Activated T-helper 1 cell treated with anti-CD3 and anti-CD28 coated beads, Interleukin-12 subunit alpha, Interleukin-12 subunit beta, Interleukin-2, Interleukin-4 antibody, amounts not matched to agents 30 ng/mL and 10 ng/mL and 1 ng/mL, durations not matched to agents 14 hours and 24 hours and 36 hours (primary cell): Measurements from ENCODE around the gene HPN. TPM values are rescaled to one million over a fixed set of nuclear protein-coding genes. Genes with fewer than 3 reads are reported as not detected.
A peak's percentile ranks its signal among the peaks of the same experiment; 100 is the strongest.
"Not testable (repeated sequence)": the region's sequence is repeated elsewhere in the genome, so short reads cannot be mapped to it uniquely, and the experiment has no call there.

Experiments used
- DNase-seq: peaks from one replicate; pipeline ENCODE4 v3.0.0; 2021; ENCODE audit warnings: low spot score
- H3K27ac Mint-ChIP-seq: one replicate; pipeline ENCODE4 v1.8.0; 2021; ENCODE audit warnings: mild to moderate bottlenecking, mixed read lengths
- H3K27me3 Mint-ChIP-seq: one replicate; pipeline ENCODE4 v1.8.0; 2022; ENCODE audit warnings: mild to moderate bottlenecking, moderate library complexity, mixed read lengths; ENCODE audit not compliant: insufficient read depth
- H3K36me3 Mint-ChIP-seq: one replicate; pipeline ENCODE4 v1.8.0; 2021; ENCODE audit warnings: low read depth, mixed read lengths
- H3K4me1 Mint-ChIP-seq: one replicate; pipeline ENCODE4 v1.8.0; 2021; ENCODE audit warnings: low read depth, mixed read lengths
- H3K4me3 Mint-ChIP-seq: one replicate; pipeline ENCODE4 v1.8.0; 2021; ENCODE audit warnings: mild to moderate bottlenecking, moderate library complexity, mixed read lengths
- H3K9me3 Mint-ChIP-seq: one replicate; pipeline ENCODE4 v1.8.0; 2021; ENCODE audit warnings: mixed read lengths
- intact Hi-C: fragments of 100-400 bp; cut with micrococcal nuclease; formaldehyde crosslinking; loops from one replicate; pipeline ENCODE4 v1.15.1; 2024
- total RNA-seq: library from RNA; stranded (reverse); gene quantifications from 2 replicates; pipeline ENCODE4 v1.2.3, GENCODE V29; 2022

The HPN gene
- not detected in 2 replicates for total RNA-seq

GRCh38 chr19:35041548-35042055 is at the start of gene HPN:
Gene HPN (plus strand): TSS chr19:35041721. CDS start chr19:35042507, 786 bp downstream.
- Mint-ChIP-seq H3K9me3 (no peaks in the 10 kb centered on the region), H3K27ac (no peak within 1 kb of the TSS), H3K27me3 (peaks cover 16% of the 10 kb centered on the region), H3K4me3 (no peak within 1 kb of the TSS), H3K36me3 (no peaks in the 10 kb centered on the region), H3K4me1 (peaks cover 28% of the 10 kb centered on the region)
- intact Hi-C loops: no loop called here
- no peak for DNase-seq

- intact Hi-C loops, H3K36me3 Mint-ChIP-seq, H3K4me3 Mint-ChIP-seq, DNase-seq, H3K27ac Mint-ChIP-seq, H3K27me3 Mint-ChIP-seq: not testable (repeated sequence)
- H3K4me1 Mint-ChIP-seq: peaks cover 37% of the 10 kb centered on the region
- H3K9me3 Mint-ChIP-seq: peaks cover 14% of the 10 kb centered on the region
Observed at GRCh38 chr19:34992582-34992981, 48.9 kb upstream of the HPN start.

- Mint-ChIP-seq H3K27me3 (peaks cover 2% of the 10 kb centered on the region), H3K36me3 (peaks cover 4% of the 10 kb centered on the region), H3K4me3 (no peak overlapping the region), H3K4me1 (peaks cover 40% of the 10 kb centered on the region), H3K9me3 (peaks cover 14% of the 10 kb centered on the region), H3K27ac (no peak overlapping the region)
- DNase-seq: no peak
- intact Hi-C loops: no loop called here
Observed at GRCh38 chr19:34994286-34994642, 47.3 kb upstream of the HPN start.

DNA sequence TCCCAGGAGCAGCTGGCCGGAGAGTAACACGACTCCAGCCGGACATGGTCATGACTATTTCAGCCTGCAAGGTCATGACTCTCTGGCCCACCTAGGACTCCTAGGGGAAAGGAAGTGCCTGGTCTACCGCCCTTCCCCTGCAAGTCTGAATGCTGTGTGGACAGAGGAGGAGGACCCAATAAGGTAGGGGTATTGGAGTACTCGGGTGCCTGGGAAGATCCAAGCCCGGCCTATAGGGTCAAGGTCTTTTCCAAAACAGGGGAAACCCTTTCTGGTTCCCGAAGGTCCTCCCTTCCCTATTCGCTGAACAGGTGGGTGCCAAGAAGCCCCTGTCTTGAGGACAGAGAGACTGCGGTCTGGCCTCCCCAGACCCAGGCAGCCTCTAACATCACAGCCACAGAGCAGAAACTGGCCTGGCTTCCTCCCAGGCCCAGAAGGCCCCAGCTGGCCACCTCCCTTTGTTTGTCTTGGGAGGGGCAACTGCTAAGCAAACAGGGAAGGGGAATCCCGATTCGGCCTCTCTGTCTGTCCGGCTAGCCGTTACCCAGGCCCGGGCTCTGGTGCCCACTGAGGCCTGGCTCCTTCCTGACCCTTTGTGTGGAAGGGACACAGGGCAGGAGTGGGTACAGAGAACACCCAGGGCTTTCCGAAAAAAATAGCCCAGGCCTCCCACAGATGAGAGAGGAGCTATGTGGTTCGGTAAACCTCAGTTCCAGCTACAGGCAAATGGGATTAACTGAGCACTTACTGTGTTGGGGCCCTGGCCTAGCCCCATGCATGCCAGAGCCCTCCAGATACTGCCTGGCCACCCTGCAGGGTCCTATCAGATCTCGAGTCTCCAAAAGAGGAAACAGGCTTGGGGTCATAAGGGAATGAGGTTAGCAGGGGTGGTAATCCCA is 46.6 kb upstream of the HPN start:
- Mint-ChIP-seq H3K9me3 (peaks cover 14% of the 10 kb centered on the region), H3K4me3 (no peak overlapping the region), H3K27me3 (peaks cover 2% of the 10 kb centered on the region), H3K27ac (no peak overlapping the region), H3K4me1 (peaks cover 39% of the 10 kb centered on the region), H3K36me3 (peaks cover 4% of the 10 kb centered on the region)
- intact Hi-C loops: no loop called here
- DNase-seq: no peak

DNA sequence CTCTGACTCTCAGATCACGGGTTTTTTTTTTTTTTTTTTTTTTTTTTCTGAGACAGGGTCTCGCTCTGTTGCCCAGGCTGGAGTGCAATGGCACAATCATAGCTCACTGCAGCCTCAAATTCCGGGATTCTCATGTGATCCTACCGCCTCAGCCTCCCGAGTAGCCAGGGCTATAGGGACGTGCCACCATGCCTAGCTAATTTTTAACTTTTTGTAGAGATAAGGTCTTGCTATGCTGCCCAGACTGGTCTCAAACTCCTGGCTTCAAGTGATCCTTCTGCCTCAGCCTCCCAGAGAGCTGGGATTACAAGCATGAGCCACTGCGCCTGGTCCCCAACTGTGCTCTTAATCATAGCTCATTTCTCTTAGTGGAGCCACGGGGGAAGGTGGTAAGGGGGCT is 46.0 kb upstream of the HPN start:
- Mint-ChIP-seq H3K27ac (no peak overlapping the region), H3K4me1 (peaks cover 32% of the 10 kb centered on the region), H3K36me3 (peaks cover 1% of the 10 kb centered on the region), H3K9me3 (peaks cover 13% of the 10 kb centered on the region), H3K27me3 (no peaks in the 10 kb centered on the region), H3K4me3 (no peak overlapping the region)
- DNase-seq: no peak
- intact Hi-C loops: no loop called here

DNA sequence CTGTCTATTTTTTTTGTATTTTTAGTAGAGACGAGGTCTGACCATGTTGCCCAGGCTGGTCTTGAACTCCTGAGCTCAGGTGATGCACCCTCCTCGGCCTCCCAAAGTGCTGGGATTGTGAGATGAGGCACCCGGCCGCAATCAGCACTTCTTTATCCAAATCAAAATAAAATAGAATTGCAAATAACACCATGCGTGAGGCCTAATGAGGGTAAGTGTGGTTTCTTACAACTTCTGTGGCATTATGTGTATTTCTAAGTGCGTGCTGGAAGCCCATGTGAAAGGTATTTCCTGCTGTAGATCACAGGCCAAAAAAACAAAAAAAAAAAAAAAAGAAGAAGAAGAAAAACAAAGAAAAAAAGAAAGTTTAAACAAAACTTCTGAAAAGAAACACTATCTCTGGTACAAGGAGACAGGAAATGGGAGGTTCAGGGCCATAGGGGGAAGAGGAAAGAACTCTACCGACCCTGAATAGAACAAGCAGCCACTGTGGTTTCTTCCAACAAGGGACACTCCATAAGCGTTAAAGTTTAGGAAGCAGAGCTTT is 44.4 kb upstream of the HPN start:
- H3K4me1 Mint-ChIP-seq: peaks cover 35% of the 10 kb centered on the region
- H3K27me3 Mint-ChIP-seq: no peaks in the 10 kb centered on the region
- no peak for DNase-seq
- H3K9me3 Mint-ChIP-seq: no peaks in the 10 kb centered on the region
- H3K4me3 Mint-ChIP-seq: peak overlapping the region; percentile 64
- H3K27ac Mint-ChIP-seq: peak overlapping the region; percentile 86
- intact Hi-C loops: no loop called here
- peaks cover 9% of the 10 kb centered on the region for H3K36me3 Mint-ChIP-seq

DNA sequence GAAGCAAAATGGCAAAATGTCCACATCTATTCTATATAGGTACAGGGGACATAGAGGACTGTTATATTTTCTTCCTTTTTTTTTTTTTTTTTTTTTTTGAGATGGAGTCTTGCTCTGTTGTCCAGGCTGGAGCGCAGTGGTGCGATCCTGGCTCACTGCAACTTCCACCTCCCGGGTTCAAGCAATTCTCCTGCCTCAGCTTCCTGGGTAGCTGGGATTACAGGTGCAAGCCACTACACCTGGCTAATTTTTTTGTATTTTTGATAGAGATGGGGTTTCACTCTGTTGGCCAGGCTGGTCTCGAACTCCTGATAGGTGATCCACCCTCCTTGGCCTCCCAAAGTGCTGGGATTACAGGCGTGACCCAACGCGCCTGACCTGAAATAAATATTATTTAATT is 43.3 kb upstream of the HPN start:
- H3K27me3 Mint-ChIP-seq, intact Hi-C loops, H3K9me3 Mint-ChIP-seq, H3K4me3 Mint-ChIP-seq, DNase-seq: not testable (repeated sequence)
- H3K36me3 Mint-ChIP-seq: peaks cover 16% of the 10 kb centered on the region
- H3K4me1 Mint-ChIP-seq: peaks cover 46% of the 10 kb centered on the region
- H3K27ac Mint-ChIP-seq: peak overlapping the region; percentile 86

- H3K27ac Mint-ChIP-seq: peak overlapping the region; percentile 96
- H3K4me1 Mint-ChIP-seq: peaks cover 52% of the 10 kb centered on the region
- peaks cover 16% of the 10 kb centered on the region for H3K36me3 Mint-ChIP-seq
- intact Hi-C loops: no loop called here
- peak overlapping the region; percentile 86 for H3K4me3 Mint-ChIP-seq
- DNase-seq: no peak
- no peaks in the 10 kb centered on the region for H3K27me3 Mint-ChIP-seq
- no peaks in the 10 kb centered on the region for H3K9me3 Mint-ChIP-seq
Observed at GRCh38 chr19:34998777-34999497, 42.6 kb upstream of the HPN start.

DNA sequence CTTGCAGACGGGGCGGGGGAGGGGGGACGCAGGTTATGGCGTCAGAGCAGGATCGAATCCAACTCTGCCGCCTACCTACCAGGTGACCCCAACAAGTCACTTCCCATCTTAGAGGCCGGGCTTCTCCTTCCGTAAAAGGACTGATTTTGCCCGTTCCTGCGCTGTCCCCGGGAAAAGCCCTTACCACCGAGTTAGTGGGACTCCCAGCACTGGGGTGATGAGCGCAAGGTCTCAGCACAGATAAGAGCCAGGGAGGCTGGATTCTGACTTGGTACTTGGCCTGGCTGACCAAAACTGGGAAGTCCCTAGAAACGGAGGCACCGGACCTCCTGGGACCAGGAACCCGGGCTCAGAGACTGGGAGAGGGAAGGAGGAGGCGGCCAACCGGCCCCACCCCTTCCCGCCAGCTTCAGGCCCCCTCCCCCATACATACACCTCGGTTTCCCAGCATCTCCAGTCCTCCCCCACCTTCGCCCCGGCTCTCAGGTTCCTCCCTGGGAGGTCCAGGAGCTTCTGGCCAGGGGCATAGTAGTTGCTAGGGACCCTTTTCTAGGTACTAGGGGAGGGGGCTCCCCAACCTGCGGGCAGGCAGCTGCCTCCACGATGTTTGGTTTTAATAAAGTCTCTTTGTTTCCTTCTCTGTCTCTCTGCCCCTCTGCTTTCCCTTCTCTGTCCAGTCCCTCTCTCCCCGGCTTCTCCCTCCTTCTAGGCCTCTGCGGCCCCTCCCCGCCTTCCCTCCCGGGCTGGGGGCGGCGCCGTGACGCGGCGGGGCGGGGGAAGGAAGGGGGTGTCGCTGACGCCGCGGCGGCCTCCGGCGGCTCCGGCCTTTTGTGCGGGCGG is 41.8 kb upstream of the HPN start, which contains the start of gene GRAMD1A:
Gene GRAMD1A, plus strand, starts transcription at position 826 of the 840 bp plus-strand sequence. CDS start 156 bp downstream, outside the sequence.
- H3K36me3 Mint-ChIP-seq: peaks cover 16% of the 10 kb centered on the region
- H3K4me3 Mint-ChIP-seq: peak within 1 kb of the TSS; percentile 98
- no peaks in the 10 kb centered on the region for H3K27me3 Mint-ChIP-seq
- H3K4me1 Mint-ChIP-seq: peaks cover 59% of the 10 kb centered on the region
- peak; percentile 71 for DNase-seq
- peak within 1 kb of the TSS; percentile 96 for H3K27ac Mint-ChIP-seq
- no peaks in the 10 kb centered on the region for H3K9me3 Mint-ChIP-seq
- intact Hi-C loops: loop anchor here (1.0 to 5.0 kb wide), 5 partner anchors 9 to 267 kb away; partner anchors contain the start of genes ZNF181, ZNF599 and ZNF792

DNA sequence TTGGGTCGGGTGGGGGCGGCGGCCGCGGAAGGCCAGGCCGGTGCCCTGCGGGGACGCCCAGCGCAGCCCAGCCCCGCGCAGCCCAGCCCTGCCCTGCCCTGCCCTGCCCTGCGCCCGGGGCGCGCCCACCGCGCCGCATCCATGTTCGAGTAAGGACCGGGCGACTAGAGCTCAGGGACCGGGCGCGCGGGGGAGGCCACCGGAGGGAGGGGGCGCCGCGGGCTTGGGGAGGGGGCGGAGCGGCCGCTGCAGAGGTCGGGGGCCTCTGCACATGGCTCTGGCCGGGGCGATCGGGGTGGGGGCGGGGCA is 41.2 kb upstream of the HPN start:
- Mint-ChIP-seq H3K9me3 (no peaks in the 10 kb centered on the region), H3K27ac (no peak overlapping the region), H3K27me3 (no peaks in the 10 kb centered on the region), H3K4me1 (peaks cover 59% of the 10 kb centered on the region), H3K4me3 (no peak overlapping the region), H3K36me3 (peaks cover 16% of the 10 kb centered on the region)
- no peak for DNase-seq
- intact Hi-C loops: loop anchor here (1.0 to 5.0 kb wide), 5 partner anchors 10 to 268 kb away; partner anchors contain the start of genes ZNF181, ZNF599 and ZNF792

- Mint-ChIP-seq H3K4me1 (peaks cover 59% of the 10 kb centered on the region), H3K36me3 (peaks cover 20% of the 10 kb centered on the region), H3K9me3 (no peaks in the 10 kb centered on the region), H3K27me3 (no peaks in the 10 kb centered on the region), H3K4me3 (peak overlapping the region; percentile 98), H3K27ac (peak overlapping the region; percentile 95)
- intact Hi-C loops: loop anchor here (1.0 to 5.0 kb wide), 5 partner anchors 11 to 269 kb away; partner anchors contain the start of genes ZNF181, ZNF599 and ZNF792
- peak; percentile 44 for DNase-seq
Observed at GRCh38 chr19:35000647-35001501, 40.6 kb upstream of the HPN start.
